Activated CD4-positive, alpha-beta T cell treated with anti-CD3 and anti-CD28 coated beads for 36 hours (primary cell): ENCODE data around the gene MAS1L. TPM values are rescaled to one million over a fixed set of nuclear protein-coding genes. Genes with fewer than 3 reads are reported as not detected.
"Not testable (repeated sequence)": the region's sequence is repeated elsewhere in the genome, so short reads cannot be mapped to it uniquely, and the experiment has no call there.

Experiments
- ATAC-seq: fragments of 200-7000 bp; cut with Tn5 transposase; one replicate; pipeline ENCODE4 v1.10.0; 2021; ENCODE audit warnings: mild to moderate bottlenecking, moderate library complexity
- CTCF ChIA-PET: fragments of 350-600 bp; sonication (Branson Sonifier 250); formaldehyde crosslinking; loops from one replicate; lab custom pipeline; 2021; ENCODE audit warnings: antibody characterized with exemption; lab: Charles Lee
- POLR2A ChIA-PET: fragments of 350-600 bp; sonication (Branson Sonifier 250); formaldehyde crosslinking; loops from one replicate; lab custom pipeline; 2021; ENCODE audit warnings: antibody characterized with exemption, inconsistent platforms; lab: Charles Lee
- DNase-seq: peaks from one replicate; pipeline ENCODE4 v3.0.0-alpha.2; 2020
- H3K27ac Mint-ChIP-seq: one replicate; pipeline ENCODE4 v1.8.0; 2021; ENCODE audit warnings: mixed read lengths
- H3K27me3 Mint-ChIP-seq: one replicate; pipeline ENCODE4 v1.8.0; 2021; ENCODE audit warnings: mixed read lengths
- H3K36me3 Mint-ChIP-seq: one replicate; pipeline ENCODE4 v1.8.0; 2021; ENCODE audit warnings: low read depth, mixed read lengths
- H3K4me1 Mint-ChIP-seq: one replicate; pipeline ENCODE4 v1.8.0; 2021; ENCODE audit warnings: mixed read lengths
- H3K4me3 Mint-ChIP-seq: one replicate; pipeline ENCODE4 v1.8.0; 2021; ENCODE audit warnings: mild to moderate bottlenecking, moderate library complexity, mixed read lengths
- H3K9me3 Mint-ChIP-seq: one replicate; pipeline ENCODE4 v1.8.0; 2021; ENCODE audit warnings: low read depth, mixed read lengths
- intact Hi-C, 2 experiments: fragments of 100-400 bp; cut with DNase I in 1 of 2; cut with micrococcal nuclease in 1 of 2; formaldehyde crosslinking; loops; one replicate each; pipeline versions ENCODE4 v1.14.2 to v1.15.1; 2022 to 2024; cut with DNase I, micrococcal nuclease
- total RNA-seq, 2 experiments: library from RNA; stranded (reverse); gene quantifications; one replicate each; pipeline ENCODE4 v1.2.3, GENCODE V29; 2021

The MAS1L gene
- total RNA-seq, 2 experiments from 2014 or later, result not detected

DNA sequence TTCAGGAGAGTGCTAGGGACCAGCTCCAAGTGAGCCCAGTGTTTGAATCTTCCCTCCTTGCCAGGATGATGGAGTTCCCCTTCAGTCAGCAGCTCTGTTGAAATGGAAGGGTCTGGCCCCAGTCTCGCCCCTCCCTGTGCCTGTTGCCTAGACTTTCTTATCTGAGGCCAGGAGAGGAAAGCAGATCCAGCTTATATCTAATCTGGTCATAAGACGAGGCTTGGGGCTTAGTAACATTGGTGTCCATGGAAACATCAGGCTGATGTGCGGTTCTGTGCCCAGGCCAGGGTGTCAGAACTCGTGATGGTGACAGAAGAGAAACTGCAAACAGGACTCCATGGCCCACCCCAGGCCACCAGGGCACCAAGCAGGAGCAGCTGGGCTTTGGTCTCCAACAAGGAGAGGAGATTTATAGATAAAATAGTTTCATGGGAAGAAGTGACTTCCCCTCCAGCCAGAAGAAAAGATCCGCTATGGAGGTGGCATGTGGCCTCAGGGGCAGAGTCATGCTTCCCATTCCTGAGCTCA is 9.8 kb downstream of the MAS1L start:
- no peak for ATAC-seq
- Mint-ChIP-seq H3K27me3 (peaks cover 7% of the 10 kb centered on the region), H3K36me3 (no peaks in the 10 kb centered on the region), H3K4me3 (no peak overlapping the region), H3K4me1 (no peaks in the 10 kb centered on the region), H3K9me3 (peaks cover 1% of the 10 kb centered on the region), H3K27ac (no peak overlapping the region)
- intact Hi-C loops, result no loop called here
- ChIA-PET CTCF (interaction anchor here (0.6 kb wide), 1 partner anchor 109 kb away, joined by 3 read pairs; no protein-coding TSS in a partner anchor), POLR2A (no interaction called here)
- DNase-seq, result no peak

DNA sequence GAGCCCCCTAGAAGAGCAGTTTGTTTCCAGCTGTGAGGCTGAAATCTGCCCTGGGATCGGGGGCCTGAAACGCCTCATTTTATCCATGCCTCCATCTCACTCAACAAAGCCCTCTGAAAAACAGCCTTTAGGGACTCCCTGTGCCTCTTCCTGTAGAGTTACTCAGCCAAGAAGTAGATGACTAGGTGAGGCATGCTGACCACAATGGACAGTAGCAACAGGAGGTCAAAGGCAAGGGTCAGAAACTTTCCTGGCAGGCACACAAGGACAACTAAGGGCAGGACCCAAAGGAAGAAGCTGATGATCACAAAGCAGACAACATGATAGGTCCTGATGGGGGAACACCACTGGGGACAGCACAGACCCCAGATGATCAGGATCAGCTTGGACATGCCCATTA is 12.8 kb downstream of the MAS1L start:
- POLR2A ChIA-PET, result no interaction called here
- no peaks in the 10 kb centered on the region for H3K9me3 Mint-ChIP-seq
- H3K27ac Mint-ChIP-seq, result no peak overlapping the region
- intact Hi-C loops, result no loop called here
- peaks cover 7% of the 10 kb centered on the region for H3K27me3 Mint-ChIP-seq
- no peaks in the 10 kb centered on the region for H3K36me3 Mint-ChIP-seq
- CTCF ChIA-PET, result interaction anchor here (0.6 kb wide), 1 partner anchor 15 kb away, joined by 3 read pairs; no protein-coding TSS in a partner anchor
- ATAC-seq, result no peak
- H3K4me3 Mint-ChIP-seq, result no peak overlapping the region
- H3K4me1 Mint-ChIP-seq, result no peaks in the 10 kb centered on the region
- no peak for DNase-seq

DNA sequence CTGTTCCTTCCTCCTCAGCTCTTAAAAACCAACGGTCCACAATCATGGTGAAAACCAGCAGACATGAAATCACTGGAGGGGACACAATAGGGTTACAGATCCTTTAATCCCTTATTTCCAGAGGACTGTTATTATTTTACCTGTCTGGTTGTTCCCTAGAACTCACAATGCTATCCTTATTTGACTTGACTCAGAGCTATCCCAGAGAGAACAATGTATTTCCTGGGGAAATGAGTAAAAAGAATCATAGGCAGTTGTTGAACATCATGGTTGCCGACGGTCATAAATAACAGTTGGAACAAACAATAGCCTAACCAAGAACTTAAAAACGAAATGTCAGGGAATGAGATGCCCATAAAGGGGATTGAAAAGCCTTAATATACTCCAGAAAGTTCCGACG is 21.5 kb downstream of the MAS1L start:
- Mint-ChIP-seq H3K4me1 (no peaks in the 10 kb centered on the region), H3K27ac (no peak overlapping the region), H3K27me3 (peaks cover 10% of the 10 kb centered on the region), H3K4me3 (no peak overlapping the region), H3K9me3 (no peaks in the 10 kb centered on the region), H3K36me3 (no peaks in the 10 kb centered on the region)
- DNase-seq, result no peak
- CTCF ChIA-PET, result no interaction called here
- POLR2A ChIA-PET, result no interaction called here
- intact Hi-C loops, result no loop called here
- no peak for ATAC-seq

DNA sequence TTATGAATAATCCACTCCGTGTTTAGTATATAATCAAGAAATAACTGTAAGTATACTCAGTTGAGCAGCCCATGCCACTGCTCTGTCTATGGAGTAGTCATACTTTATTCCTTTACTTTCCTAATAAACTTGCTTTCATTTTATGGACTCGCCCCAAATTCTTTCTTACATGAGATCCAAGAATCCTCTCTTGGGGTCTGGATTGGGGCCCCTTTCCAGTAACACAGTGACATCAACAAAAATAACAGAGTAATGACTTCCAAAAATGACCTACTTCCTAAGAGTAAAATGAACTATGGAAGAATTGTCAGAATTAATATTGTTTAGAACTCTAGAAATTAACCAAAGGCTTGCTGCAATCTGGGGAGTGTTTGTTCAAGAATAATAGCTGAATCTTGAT is 22.0 kb downstream of the MAS1L start:
- ChIA-PET POLR2A (no interaction called here), CTCF (no interaction called here)
- no peaks in the 10 kb centered on the region for H3K36me3 Mint-ChIP-seq
- H3K4me1 Mint-ChIP-seq, result no peaks in the 10 kb centered on the region
- no peak overlapping the region for H3K27ac Mint-ChIP-seq
- ATAC-seq (no peak), DNase-seq (no peak)
- intact Hi-C loops, result no loop called here
- no peak overlapping the region for H3K4me3 Mint-ChIP-seq
- H3K9me3 Mint-ChIP-seq, result no peaks in the 10 kb centered on the region
- peaks cover 10% of the 10 kb centered on the region for H3K27me3 Mint-ChIP-seq

DNA sequence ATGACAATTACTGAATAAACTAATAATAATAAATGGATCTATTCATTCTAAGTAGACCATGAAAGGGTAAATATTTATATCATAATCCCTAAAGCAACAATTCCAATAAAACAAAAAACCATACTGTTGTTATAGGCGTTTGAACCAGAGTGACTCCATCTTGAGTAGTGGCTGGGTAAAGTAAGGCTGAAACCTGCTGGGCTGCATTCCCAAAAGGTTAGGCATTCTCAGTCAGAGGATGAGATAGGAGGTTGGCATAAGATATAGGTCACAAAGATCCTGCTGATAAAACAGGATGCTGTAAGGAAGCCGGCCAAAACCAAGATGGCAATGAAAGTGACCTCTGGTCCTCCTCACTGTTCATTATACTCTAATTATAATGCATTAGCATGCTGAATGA is 22.5 kb downstream of the MAS1L start:
- no peak for ATAC-seq
- no peak overlapping the region for H3K4me3 Mint-ChIP-seq
- no peak overlapping the region for H3K27ac Mint-ChIP-seq
- POLR2A ChIA-PET, result no interaction called here
- CTCF ChIA-PET, result no interaction called here
- no peaks in the 10 kb centered on the region for H3K4me1 Mint-ChIP-seq
- no peak for DNase-seq
- H3K27me3 Mint-ChIP-seq, result peaks cover 10% of the 10 kb centered on the region
- intact Hi-C loops, result no loop called here
- H3K36me3 Mint-ChIP-seq, result no peaks in the 10 kb centered on the region
- no peaks in the 10 kb centered on the region for H3K9me3 Mint-ChIP-seq

DNA sequence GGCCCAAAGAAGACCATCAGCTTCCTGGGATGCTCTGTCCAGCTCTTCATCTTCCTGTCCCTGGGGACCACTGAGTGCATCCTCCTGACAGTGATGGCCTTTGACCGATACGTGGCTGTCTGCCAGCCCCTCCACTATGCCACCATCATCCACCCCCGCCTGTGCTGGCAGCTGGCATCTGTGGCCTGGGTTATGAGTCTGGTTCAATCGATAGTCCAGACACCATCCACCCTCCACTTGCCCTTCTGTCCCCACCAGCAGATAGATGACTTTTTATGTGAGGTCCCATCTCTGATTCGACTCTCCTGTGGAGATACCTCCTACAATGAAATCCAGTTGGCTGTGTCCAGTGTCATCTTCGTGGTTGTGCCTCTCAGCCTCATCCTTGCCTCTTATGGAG is 25.7 kb downstream of the MAS1L start:
- intact Hi-C loops, result no loop called here

DNA sequence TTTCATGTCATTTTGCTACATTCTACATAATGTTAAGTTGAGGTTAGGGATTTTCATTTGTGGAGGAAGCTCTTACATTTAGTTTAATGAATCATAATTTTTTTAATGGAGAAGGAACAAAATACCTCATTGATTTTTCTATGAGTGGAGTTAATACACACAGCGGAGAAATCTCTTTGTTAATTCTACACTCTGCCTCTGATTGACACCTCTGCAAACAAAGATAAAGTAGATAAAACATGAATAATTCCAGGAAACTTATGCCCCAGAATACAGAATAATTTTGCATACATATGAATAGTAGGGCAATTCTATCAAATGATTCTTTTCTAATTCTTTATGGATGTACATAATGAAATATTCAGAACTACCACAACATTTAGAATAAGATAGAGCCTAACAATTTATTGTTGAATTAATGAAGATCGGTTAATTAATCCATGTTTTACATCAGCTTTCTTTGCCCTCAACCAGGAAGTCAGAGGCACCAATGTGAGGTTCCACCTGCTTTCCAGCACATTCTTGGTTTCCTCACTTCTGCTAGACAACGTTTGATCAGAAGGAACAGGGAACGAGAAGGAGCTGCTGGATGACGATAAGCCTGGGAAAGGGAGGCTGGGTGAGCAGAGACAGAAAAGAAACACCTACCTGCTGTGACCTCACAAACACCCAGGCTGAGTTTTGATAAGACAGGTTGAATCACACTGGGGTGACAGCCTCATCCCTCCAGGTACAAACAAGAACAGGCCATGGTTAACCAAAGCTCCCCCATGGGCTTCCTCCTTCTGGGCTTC is 26.5 kb downstream of the MAS1L start:
- Mint-ChIP-seq H3K4me1 (no peaks in the 10 kb centered on the region), H3K27ac (no peak overlapping the region), H3K36me3 (no peaks in the 10 kb centered on the region), H3K9me3 (no peaks in the 10 kb centered on the region), H3K27me3 (peaks cover 18% of the 10 kb centered on the region), H3K4me3 (no peak overlapping the region)
- ATAC-seq (no peak), DNase-seq (no peak)
- ChIA-PET CTCF (no interaction called here), POLR2A (no interaction called here)
- intact Hi-C loops, result no loop called here

More for the DNA sequence above, 25.7 kb downstream of the MAS1L start:
- Mint-ChIP-seq H3K27ac (no peak overlapping the region), H3K9me3 (no peaks in the 10 kb centered on the region), H3K36me3 (no peaks in the 10 kb centered on the region), H3K27me3 (peaks cover 18% of the 10 kb centered on the region), H3K4me3 (no peak overlapping the region), H3K4me1 (no peaks in the 10 kb centered on the region)
- no peak for ATAC-seq
- ChIA-PET CTCF (no interaction called here), POLR2A (no interaction called here)
- no peak for DNase-seq

DNA sequence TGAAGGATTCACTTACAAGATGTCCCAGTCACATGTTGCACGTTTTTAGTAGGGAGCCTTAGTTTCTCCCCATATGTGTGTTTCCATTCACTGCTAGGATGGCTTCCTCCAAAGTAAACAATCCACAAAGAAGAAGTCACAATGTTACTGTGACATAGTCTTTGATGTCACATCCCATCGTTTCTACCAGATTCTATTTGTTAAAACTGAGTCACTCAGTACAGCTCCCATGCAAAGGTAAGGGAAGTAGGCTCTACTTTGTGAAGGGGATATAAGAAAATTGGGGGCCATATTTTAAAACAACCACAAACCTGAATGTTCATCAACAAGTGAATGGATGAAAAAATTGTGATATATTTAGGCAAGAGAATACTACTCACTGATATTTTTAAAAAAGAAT is 30.8 kb downstream of the MAS1L start, which contains the start of the genes OR11A1 and OR2H1:
Gene OR11A1 (minus strand): TSS at position 101 of the 400 bp plus-strand sequence. CDS start 29,430 bp downstream, outside the sequence.
Gene OR2H1 (plus strand): TSS at position 185 of the 400 bp plus-strand sequence. CDS start 4,615 bp downstream, outside the sequence.
- H3K4me1 Mint-ChIP-seq, result no peaks in the 10 kb centered on the region
- ATAC-seq, result no peak
- no peaks in the 10 kb centered on the region for H3K9me3 Mint-ChIP-seq
- CTCF ChIA-PET, result no interaction called here
- no peak for DNase-seq
- no peak within 1 kb of the TSS for H3K4me3 Mint-ChIP-seq
- H3K27ac Mint-ChIP-seq, result no peak within 1 kb of the TSS
- H3K27me3 Mint-ChIP-seq, result peaks cover 18% of the 10 kb centered on the region
- intact Hi-C loops, result no loop called here
- POLR2A ChIA-PET, result interaction anchor here (0.6 kb wide), 1 partner anchor 107 kb away, joined by 5 read pairs; no protein-coding TSS in a partner anchor
- H3K36me3 Mint-ChIP-seq, result no peaks in the 10 kb centered on the region

DNA sequence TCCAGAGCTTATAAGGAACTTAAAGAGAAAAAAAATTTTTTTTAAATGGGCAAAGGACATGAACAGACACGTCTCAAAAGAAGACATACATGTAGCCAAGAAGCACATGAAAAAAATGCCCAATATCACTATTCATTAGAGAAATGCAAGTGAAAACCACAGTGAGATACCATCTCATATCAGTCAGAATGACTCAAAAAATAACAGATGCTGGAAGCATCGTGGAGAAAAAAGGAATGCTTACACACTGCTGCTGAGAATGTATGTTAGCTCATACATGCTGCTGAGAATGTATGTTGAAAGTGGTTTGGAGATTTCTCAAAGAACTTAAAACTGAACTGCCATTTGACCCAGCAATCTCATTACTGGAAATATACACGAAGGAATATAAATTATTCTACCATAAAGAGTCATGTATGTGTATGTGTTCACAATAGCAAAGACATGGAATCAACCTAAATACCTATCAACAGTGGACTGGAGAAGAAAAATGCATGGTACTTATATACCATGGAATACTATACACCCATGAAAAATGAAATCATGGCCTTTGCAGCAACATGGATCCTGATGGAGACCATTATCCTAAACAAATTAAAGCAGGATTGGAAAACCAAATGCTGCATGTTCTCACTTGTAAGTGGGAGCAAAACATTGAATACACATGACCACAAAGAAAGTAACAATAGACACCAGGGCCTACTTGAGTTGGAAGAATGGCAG is 36.1 kb downstream of the MAS1L start:
- DNase-seq (no peak), ATAC-seq (no peak)
- Mint-ChIP-seq H3K4me3 (no peak overlapping the region), H3K9me3 (no peaks in the 10 kb centered on the region), H3K36me3 (no peaks in the 10 kb centered on the region), H3K27me3 (peaks cover 38% of the 10 kb centered on the region), H3K27ac (no peak overlapping the region), H3K4me1 (no peaks in the 10 kb centered on the region)
- ChIA-PET POLR2A (no interaction called here), CTCF (no interaction called here)
- intact Hi-C loops, result no loop called here

DNA sequence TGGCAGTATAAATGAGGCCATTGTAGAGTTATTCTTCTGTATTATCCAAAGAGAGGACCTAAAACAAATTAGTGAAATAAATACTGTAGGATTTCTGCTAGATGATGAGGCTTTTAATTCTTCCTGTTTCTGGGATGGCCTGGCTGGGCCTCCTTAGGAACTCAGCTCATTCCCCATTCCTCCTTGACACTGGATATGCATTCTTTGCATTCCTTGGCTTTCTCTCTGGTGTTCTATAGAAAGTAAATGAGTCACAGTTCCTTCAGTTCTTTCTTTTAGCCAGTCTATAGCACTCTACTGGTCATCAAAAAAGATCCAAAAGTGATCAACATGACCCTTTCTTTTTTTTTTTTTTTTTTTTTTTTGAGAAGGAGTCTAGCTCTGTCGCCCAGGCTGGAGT is 40.1 kb downstream of the MAS1L start:
- H3K9me3 Mint-ChIP-seq, result peaks cover 7% of the 10 kb centered on the region
- DNase-seq (no peak), ATAC-seq (no peak)
- CTCF ChIA-PET, result no interaction called here
- H3K4me3 Mint-ChIP-seq, result no peak overlapping the region
- peaks cover 55% of the 10 kb centered on the region for H3K27me3 Mint-ChIP-seq
- POLR2A ChIA-PET, result no interaction called here
- no peaks in the 10 kb centered on the region for H3K4me1 Mint-ChIP-seq
- H3K36me3 Mint-ChIP-seq, result no peaks in the 10 kb centered on the region
- H3K27ac Mint-ChIP-seq, result no peak overlapping the region
- intact Hi-C loops, result no loop called here

DNA sequence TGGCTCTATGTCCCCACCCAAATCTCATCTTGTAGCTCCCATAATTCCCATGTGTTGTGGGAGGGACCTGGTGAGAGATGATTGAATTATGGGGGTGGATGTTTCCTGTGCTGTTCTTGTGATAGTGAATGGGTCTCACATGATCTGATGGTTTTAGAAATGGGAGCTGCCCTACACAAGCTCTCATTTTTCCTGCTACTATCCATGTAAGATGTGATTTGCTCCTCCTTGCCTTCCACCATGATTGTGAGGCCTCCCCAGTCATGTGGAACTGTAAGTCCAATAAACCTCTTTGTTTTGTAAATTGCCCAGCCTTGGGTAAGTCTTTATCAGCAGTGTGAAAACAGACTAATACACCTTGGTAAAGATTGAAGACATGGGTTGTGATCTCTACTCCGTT is 43.7 kb downstream of the MAS1L start:
- H3K4me1 Mint-ChIP-seq, H3K36me3 Mint-ChIP-seq, POLR2A ChIA-PET, H3K27ac Mint-ChIP-seq, ATAC-seq, H3K4me3 Mint-ChIP-seq, H3K9me3 Mint-ChIP-seq, intact Hi-C loops, DNase-seq: not testable (repeated sequence)
- CTCF ChIA-PET, result interaction anchor here (0.6 kb wide), 1 partner anchor 58 kb away, joined by 3 read pairs; no protein-coding TSS in a partner anchor
- H3K27me3 Mint-ChIP-seq, result peaks cover 46% of the 10 kb centered on the region
